CD4-positive, alpha-beta T cell treated with Interferon alpha-2 for 1 hour (primary cell): Measurements from ENCODE around the gene EMILIN2.
"Not testable (repeated sequence)": the region's sequence is repeated elsewhere in the genome, so short reads cannot be mapped to it uniquely, and the experiment has no call there.

Source experiments
- DNase-seq, 2 donors: peaks; one replicate each; pipeline ENCODE4 v3.0.0-alpha.2; 2020 to 2022

Gene EMILIN2

DNA sequence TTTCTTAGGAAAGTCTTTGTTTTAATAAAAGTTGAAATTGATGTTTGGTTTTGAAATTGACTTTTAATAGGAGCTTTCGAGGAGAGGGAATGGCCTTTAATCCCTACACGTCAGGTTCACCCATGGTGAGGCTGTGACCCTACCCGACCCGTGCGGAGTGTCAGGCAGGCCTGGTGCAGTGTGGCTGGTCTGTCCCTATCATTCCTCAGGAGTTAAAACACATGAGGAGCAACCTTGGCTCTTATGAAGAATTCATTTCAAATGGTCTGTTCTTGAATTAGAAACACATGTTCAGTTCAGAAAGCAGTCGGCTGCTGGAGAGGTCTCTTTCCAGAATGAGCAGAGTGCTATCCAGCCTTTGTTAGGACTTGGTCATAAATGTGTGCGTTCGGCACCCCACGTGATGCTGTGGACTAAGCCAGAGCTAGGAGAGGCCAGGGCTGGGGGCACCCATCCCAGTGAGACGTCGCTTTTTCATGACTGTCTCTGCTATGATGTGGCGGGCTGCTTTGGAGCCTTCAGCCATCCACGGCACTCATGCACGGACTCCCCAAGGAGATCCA lies 54.7 kb downstream of the EMILIN2 start:
- no peak for DNase-seq

DNA sequence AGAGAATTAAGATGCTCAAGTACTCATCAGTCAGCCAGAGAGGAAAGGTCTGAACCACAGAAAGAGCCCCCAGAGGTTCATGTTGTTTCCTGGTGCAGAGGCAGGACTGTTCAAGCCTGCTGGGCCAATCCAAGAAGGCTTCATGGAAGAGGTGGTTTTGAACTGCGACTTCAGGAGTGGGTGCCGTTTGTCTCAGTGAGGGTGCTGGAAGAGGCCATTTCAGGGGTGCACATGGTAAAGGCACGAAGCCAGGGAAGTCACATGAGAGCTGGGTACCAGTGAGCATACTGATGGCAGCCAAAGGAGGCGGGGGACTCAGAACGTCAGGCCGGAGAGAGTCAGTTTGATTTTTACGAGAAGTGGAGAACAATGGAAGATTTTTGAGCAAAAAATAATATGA lies 55.5 kb downstream of the EMILIN2 start:
- no peak for DNase-seq

DNA sequence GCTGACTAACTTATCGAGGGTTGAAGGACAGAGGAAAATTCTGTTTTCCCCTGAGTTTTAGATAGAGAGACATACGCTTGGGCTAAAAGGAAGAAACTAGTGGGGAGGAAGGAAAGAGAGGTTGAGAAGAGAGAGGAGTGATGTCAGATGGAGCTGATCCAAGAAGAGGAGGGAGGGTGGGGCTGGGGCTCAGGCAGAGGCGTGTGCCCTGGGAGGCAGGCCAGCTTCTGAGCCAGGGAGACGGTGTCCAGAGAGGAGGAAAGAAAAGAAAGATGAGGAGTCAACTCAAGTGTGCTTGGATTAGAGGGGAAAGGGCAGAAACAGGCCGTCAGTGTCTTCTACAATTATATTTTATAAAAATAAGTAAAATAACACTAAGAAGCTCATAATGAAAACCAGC lies 56.2 kb downstream of the EMILIN2 start:
- no peak for DNase-seq

DNA sequence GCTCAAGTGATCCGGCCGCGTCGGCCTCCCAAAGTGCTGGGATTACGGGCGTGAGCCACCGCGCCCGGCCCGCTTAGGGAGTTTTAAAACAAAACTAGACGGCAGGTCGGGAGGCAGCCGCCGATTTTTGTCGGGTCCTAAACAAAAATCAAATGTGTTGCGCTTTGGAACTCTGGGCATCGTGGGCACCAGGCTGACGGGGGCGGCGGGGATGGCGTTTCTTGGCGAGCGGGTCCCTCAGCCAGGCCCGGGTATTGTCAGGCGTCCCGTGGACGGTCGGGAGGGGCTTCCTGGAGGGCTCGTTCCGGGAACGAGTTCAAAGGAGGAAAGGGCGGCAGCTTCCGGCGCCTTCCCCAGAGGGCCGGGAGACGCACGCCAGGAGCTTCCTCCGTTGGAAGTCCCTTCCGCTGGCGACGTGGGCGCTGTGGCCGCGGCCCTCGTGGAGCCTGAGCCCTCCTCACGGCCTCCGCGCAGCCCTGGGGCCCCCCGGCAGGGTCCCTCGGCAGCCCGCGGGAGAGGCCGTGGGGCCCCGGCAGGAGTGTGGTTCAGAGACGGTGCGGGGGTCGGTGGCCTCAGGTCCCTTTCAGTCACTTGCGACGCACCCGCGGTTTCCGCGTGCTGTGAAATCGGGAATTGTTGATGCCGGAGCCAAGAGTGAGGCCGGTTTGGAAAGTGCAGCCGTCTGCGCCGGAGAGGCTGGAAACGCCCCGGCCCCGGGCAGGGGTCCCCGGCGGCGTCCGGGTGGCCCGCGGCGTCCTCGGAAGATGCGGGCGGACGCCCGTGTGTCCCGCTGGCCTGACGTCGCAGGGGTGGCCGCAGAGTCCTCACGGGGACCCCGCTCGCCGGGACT lies 59.3 kb downstream of the EMILIN2 start:
- peak; percentile 57 to 66 for DNase-seq

- peak; percentile 25 to 62 for DNase-seq
These were observed 60.1 kb downstream of the EMILIN2 start for GRCh38 chr18:2906704-2907549.

DNA sequence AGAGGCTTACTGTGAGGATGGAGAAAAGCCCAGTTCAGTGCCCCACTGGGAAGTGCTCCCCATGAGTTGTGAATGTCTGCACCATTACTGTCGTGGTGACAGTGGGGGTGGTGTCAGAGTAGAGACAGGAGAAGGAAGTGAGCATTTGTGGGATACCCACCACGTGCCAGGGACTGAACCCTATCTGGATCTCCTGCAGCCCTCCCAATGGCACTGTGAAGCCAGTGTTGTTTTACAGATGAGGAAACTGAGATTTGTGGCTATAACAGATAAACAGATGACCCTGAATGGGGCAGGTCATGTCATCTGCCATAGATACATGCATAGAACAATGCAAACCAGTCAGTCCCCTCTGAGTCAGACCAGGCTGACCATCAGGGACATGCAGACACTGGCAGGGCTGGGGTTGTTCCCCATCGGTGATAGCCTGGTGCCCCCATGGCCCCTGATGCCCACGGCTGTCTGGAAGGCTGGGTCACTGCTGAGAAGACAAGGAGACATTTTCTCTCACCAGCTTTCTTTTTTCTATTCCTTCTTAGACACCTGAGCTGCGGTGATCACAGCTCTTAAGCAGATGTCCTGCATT lies 60.8 kb downstream of the EMILIN2 start:
- no peak for DNase-seq

DNA sequence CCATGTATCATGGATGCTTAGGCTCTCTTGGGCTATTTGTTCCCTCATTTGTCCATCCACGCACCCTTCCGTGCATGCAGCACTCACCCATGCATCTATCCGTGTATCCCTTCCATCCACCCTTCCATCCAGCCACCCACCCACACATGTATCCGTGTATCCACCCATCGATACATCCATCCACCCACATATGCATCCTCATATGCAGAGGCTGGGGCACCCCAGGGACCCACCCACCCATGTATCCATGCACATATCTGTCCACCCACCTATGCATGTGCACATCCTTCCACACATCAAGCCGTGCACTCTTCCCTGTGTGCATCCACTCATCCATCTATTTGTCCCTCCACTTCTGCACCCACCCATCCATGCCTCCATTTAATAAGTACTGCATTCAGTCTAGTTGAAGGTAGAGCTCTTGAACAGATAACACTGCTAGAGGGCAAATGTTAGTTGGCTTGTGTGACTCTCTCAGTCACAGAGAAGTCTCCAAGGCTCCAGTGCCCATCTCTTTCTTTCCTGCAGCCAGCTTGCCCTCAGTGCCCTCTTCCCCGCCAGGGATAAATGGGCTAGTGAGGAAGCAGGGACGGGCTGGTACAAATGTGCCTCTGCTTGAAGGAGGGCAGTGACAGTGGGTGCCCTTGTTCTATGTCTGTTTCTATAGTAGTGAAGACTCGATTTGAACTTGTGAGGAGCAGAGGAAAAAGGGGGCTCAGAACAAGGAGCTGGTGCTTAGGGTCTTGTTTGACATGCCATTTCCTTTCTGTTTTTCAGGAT lies 61.5 kb downstream of the EMILIN2 start:
- no peak for DNase-seq

DNA sequence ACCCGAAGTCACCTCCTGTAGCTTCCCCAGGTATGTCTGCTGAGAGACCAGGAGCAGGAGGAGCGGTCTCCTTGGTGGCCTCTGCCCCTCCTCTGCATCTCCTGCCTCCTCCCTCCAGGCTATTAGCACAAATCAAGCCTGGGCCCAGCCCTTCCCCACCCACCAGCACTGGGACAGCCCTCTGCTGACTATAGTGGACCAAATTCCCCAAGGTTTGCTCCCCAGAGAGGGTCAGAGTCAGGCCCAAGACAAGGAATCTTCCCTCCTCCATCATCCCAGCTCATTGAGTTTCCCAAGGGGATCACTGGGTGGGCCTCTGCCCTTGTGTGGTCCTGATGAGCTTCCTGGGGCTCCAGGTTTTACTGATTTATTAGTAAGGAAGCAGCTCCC lies 62.1 kb downstream of the EMILIN2 start:
- DNase-seq = no peak

- no peak for DNase-seq
These were observed 62.8 kb downstream of the EMILIN2 start for GRCh38 chr18:2909431-2910140.

GRCh38 chr18:2910261-2910660 lies 63.5 kb downstream of the EMILIN2 start:
- no peak for DNase-seq

GRCh38 chr18:2910751-2911425 lies 64.1 kb downstream of the EMILIN2 start:
- DNase-seq = no peak

DNA sequence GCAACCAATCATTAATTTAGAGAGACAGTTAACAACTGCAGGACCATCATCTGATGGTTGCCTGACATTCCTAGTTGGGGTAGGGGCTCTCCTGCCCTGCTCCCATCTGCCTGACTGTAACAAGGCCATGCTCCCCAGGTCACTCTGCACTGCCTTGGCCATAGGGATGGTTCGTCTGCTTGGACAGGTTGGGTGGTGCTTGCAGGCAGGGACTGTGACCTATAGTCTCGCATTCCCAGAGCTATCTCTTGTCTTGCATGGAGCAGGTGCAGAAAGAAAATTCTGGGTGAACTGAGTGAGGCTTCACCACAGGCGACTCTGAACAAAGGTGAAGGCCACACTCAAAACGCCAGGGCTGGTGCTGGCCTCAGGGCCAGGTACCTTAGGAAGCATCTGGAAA lies 64.7 kb downstream of the EMILIN2 start:
- DNase-seq = no peak

GRCh38 chr18:2912357-2913299 lies 65.8 kb downstream of the EMILIN2 start:
- DNase-seq = no peak

GRCh38 chr18:2913398-2914005 lies 66.7 kb downstream of the EMILIN2 start:
- DNase-seq = no peak

DNA sequence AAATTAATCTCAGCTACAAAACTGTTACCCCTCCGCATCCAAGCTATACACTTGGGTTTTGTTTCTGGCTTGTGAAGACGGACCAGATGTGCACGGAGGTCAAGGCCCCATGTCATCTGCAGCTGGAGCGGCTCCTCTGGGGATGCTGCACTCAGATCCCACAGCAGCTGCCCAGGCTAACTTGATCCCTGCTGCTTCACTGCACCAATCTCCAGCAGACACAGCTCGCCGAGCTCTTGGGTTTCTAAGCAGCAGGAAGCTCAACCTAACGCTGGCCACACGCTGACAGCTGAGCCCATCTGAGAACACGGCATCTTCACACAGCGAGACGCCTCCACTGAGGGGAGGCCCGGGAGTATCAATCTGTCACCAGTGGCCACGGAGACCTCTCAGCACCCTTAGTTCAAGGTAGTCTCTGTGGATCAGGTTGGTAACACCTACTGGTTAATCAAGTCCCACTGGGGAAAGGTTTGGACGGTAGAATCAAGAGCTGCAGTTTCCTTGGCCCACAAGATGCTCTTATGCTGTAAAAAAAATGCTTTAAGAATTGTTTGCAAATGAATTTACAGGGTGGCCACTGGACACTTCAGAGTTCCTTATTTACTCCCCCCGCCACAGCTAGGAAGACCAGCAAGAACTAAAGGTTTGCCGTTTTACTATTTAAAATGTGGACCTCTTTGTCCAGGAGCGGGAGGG lies 67.5 kb downstream of the EMILIN2 start:
- no peak for DNase-seq

DNA sequence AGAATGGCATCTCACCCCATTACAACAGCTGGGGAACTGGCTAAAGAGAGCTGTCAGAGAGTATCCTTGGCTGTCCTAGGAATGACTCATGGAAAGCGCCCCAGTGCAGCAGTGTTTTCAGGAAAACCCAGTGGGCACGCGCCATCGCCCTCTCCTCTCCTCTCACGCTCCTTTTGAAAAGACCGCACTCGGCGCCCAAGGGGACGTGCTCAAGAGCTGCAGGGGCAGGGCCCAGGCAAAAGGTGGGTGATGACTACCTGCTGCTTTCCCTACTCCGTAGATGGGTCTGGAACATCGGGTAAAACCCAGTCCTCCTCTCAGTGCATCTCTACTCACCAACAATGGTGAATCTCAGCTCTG lies 68.1 kb downstream of the EMILIN2 start:
- no peak for DNase-seq

- not testable (repeated sequence) for DNase-seq
These were observed 68.7 kb downstream of the EMILIN2 start for GRCh38 chr18:2915486-2915885.

DNA sequence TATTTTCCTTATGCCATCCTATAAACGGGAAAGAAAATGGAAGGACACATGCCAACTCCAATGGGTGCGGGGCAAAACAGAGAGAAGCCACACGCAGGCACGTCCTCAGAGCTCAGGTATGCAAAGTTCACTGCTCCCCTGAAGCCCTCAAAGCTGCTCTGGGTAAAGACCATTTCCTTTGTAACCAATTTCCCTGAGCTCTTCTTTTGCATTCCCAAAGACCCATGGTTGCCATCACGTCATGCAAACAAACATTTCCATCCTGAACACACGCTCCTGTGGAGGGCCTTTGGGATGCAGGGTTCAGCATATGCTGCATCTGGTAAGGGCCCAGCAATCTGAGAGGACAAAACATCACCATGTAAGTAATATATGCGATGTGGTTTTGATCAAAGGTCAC lies 69.4 kb downstream of the EMILIN2 start:
- DNase-seq = no peak
